GM20431 (cell line): ENCODE measurements around the gene DLG2.

Source experiments
- in situ Hi-C: fragments of 300-500 bp; cut with MseI, MboI; formaldehyde crosslinking; loops from one replicate; pipeline ENCODE4 v1.15.0; 2020; ENCODE audit warnings: low sequenced_read_pairs; ENCODE audit not compliant: unreplicated experiment

DLG2 gene

GRCh38 chr11:84144531-84144930 lies 1482.6 kb downstream of the DLG2 start:
- in situ Hi-C loops, result no loop called here

GRCh38 chr11:84142411-84142810 lies 1484.7 kb downstream of the DLG2 start:
- in situ Hi-C loops, result no loop called here

- in situ Hi-C loops, result no loop called here
These were observed 1486.6 kb downstream of the DLG2 start for GRCh38 chr11:84140386-84141169.

- in situ Hi-C loops, result no loop called here
These were observed 1489.2 kb downstream of the DLG2 start for GRCh38 chr11:84137960-84138359.

- in situ Hi-C loops, result no loop called here
These were observed 1489.6 kb downstream of the DLG2 start for GRCh38 chr11:84137505-84137904.

GRCh38 chr11:84136926-84137325 lies 1490.2 kb downstream of the DLG2 start:
- in situ Hi-C loops, result no loop called here

- in situ Hi-C loops, result no loop called here
These were observed 1496.3 kb downstream of the DLG2 start for GRCh38 chr11:84130646-84131427.

GRCh38 chr11:84129961-84130576 lies 1497.1 kb downstream of the DLG2 start:
- in situ Hi-C loops, result no loop called here

GRCh38 chr11:84128840-84129239 lies 1498.3 kb downstream of the DLG2 start:
- in situ Hi-C loops, result no loop called here

GRCh38 chr11:84117394-84117793 lies 1509.8 kb downstream of the DLG2 start:
- in situ Hi-C loops, result no loop called here

GRCh38 chr11:84106541-84106940 lies 1520.6 kb downstream of the DLG2 start:
- in situ Hi-C loops, result no loop called here

- in situ Hi-C loops, result no loop called here
These were observed 1522.0 kb downstream of the DLG2 start for GRCh38 chr11:84105148-84105547.

- in situ Hi-C loops, result no loop called here
These were observed 1524.0 kb downstream of the DLG2 start for GRCh38 chr11:84103096-84103495.

- in situ Hi-C loops, result no loop called here
These were observed 1530.0 kb downstream of the DLG2 start for GRCh38 chr11:84097186-84097585.

- in situ Hi-C loops, result no loop called here
These were observed 1535.7 kb downstream of the DLG2 start for GRCh38 chr11:84091212-84091986.

- in situ Hi-C loops, result no loop called here
These were observed 1537.8 kb downstream of the DLG2 start for GRCh38 chr11:84089072-84090057.

- in situ Hi-C loops, result no loop called here
These were observed 1555.3 kb downstream of the DLG2 start for GRCh38 chr11:84071851-84072250.

GRCh38 chr11:84069048-84069447 lies 1558.1 kb downstream of the DLG2 start:
- in situ Hi-C loops, result no loop called here

GRCh38 chr11:84061726-84062125 lies 1565.4 kb downstream of the DLG2 start:
- in situ Hi-C loops, result no loop called here
